ENCODE results near the gene AGXT.

Gene AGXT

DNA sequence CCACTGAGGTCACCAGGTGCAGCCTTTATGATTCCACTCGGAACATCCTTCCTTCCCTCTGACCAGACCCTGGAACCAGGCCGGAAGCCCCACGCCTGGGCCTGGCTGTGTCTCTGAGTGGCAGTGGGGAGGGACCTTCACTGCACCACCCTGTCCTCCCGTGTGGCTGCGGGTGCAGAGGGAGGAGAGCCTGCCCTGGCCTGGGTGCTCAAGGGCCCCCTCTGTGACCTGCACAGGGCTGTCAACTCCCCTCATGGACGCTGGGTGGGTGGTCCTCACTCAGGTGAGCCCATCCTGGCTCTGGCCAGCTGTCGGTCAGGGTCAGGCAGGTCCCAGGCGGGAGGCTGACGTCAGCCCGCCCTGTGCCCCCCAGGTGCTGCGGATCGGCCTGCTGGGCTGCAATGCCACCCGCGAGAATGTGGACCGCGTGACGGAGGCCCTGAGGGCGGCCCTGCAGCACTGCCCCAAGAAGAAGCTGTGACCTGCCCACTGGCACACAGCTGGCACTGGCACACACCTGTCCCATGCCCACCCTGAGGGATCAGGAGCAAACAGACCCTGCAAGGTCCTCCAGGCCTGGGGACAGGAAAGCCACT, 9.8 kb downstream of the AGXT start:
- no peak overlapping the region for H3K27ac ChIP-seq (ENCODE audit: low read length)

DNA sequence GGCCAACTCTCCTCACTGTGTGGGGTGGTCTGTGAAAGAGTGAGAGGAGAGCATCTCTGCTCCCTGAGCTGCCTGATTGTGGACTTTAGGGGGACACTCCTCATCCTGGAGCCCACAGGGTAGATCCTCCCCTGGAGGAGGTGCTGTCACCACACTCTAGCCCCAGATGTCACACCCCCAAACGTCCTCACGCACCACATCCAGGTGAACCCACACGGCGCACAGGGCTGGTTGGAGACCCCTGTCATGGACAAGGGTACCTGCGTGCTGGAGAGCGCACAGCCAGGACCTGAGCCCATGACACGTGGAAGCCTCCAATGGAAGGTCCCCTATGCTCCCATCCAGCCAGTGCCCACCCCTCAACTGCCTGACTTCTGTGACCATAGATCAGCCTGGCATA, 10.5 kb downstream of the AGXT start:
- Histone ChIP-seq H3K4me1 (ENCODE audit: control insufficient read depth, insufficient read depth, low read length) (no peaks in the 10 kb centered on the region), H3K9me3 (ENCODE audit: control insufficient read depth in 2 of 2, low read length in 2 of 2) (no peaks in the 10 kb centered on the region), H3K27ac (ENCODE audit: low read length) (no peak overlapping the region), H3K4me3 (ENCODE audit: low read length in 2 of 2) (no peak overlapping the region), H3K27me3 (ENCODE audit: control insufficient read depth in 1 of 2, insufficient read depth in 2 of 2, low read length in 2 of 2) (no peaks in the 10 kb centered on the region), H3K36me3 (ENCODE audit: control insufficient read depth in 2 of 2, insufficient read depth in 2 of 2, low read length in 2 of 2) (no peaks in the 10 kb centered on the region), H3K9ac (ENCODE audit: low read length in 2 of 2) (no peak overlapping the region)

More for the DNA sequence above, 9.8 kb downstream of the AGXT start:
- H3K4me3 ChIP-seq (ENCODE audit: low read length in 2 of 2): no peak overlapping the region
- no peak overlapping the region for H3K9ac ChIP-seq (ENCODE audit: low read length in 2 of 2)
- H3K4me1 ChIP-seq (ENCODE audit: control insufficient read depth, insufficient read depth, low read length): no peaks in the 10 kb centered on the region
- no peaks in the 10 kb centered on the region for H3K9me3 ChIP-seq (ENCODE audit: control insufficient read depth in 2 of 2, low read length in 2 of 2)
- H3K36me3 ChIP-seq (ENCODE audit: control insufficient read depth in 2 of 2, insufficient read depth in 2 of 2, low read length in 2 of 2): no peaks in the 10 kb centered on the region
- H3K27me3 ChIP-seq (ENCODE audit: control insufficient read depth in 1 of 2, insufficient read depth in 2 of 2, low read length in 2 of 2): no peaks in the 10 kb centered on the region

DNA sequence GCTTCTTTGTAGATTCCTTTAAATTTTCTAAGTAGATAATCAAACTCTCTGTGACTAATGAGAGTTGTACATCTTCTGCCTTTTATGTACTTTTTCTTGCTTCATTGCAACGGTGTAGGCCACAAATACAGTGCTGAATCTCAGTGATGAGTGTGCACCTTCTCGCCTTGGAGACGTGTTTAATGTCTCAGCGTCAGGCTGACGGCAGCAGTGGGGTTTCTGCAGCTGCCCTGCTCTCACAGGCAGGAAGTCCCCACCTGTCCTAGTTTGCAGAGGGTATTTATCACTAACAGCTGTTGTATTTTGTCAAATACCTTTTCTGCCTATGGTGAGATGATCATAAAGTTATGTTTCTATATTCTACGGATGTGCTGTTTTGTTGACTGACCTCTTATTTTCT, 13.3 kb downstream of the AGXT start:
- Histone ChIP-seq H3K27ac (ENCODE audit: low read length) (no peak overlapping the region), H3K9ac (ENCODE audit: low read length in 2 of 2) (no peak overlapping the region), H3K27me3 (ENCODE audit: control insufficient read depth in 1 of 2, insufficient read depth in 2 of 2, low read length in 2 of 2) (no peaks in the 10 kb centered on the region), H3K9me3 (ENCODE audit: control insufficient read depth in 2 of 2, low read length in 2 of 2) (no peaks in the 10 kb centered on the region), H3K4me1 (ENCODE audit: control insufficient read depth, insufficient read depth, low read length) (no peaks in the 10 kb centered on the region), H3K4me3 (ENCODE audit: low read length in 2 of 2) (no peak overlapping the region), H3K36me3 (ENCODE audit: control insufficient read depth in 2 of 2, insufficient read depth in 2 of 2, low read length in 2 of 2) (no peaks in the 10 kb centered on the region)

DNA sequence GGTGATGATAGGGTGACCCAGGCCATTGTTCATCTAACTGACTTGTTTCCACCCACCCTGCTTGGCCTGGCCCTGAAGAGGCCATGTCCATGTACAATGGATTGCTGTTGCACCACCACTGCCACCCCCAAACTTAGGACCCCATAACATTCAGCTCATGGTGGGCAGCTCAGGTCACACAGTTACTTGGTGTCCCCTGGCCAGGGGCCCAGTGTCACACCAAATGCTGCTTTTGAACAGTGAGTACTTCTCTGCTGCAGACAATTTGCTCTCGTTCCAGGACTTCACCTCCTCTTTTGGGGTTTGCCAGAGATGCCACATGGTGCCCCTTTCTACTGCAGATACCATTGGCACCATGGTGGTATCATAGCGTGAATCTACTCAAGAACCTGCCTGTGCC, 15.6 kb downstream of the AGXT start:
- Histone ChIP-seq H3K36me3 (ENCODE audit: control insufficient read depth in 2 of 2, insufficient read depth in 2 of 2, low read length in 2 of 2) (no peaks in the 10 kb centered on the region), H3K9ac (ENCODE audit: low read length in 2 of 2) (no peak overlapping the region), H3K27ac (ENCODE audit: low read length) (no peak overlapping the region), H3K4me3 (ENCODE audit: low read length in 2 of 2) (no peak overlapping the region), H3K9me3 (ENCODE audit: control insufficient read depth in 2 of 2, low read length in 2 of 2) (no peaks in the 10 kb centered on the region), H3K27me3 (ENCODE audit: control insufficient read depth in 1 of 2, insufficient read depth in 2 of 2, low read length in 2 of 2) (no peaks in the 10 kb centered on the region), H3K4me1 (ENCODE audit: control insufficient read depth, insufficient read depth, low read length) (no peaks in the 10 kb centered on the region)

- H3K27me3 ChIP-seq (ENCODE audit: control insufficient read depth in 1 of 2, insufficient read depth in 2 of 2, low read length in 2 of 2): no peaks in the 10 kb centered on the region
- H3K27ac ChIP-seq (ENCODE audit: low read length): no peak overlapping the region
- no peaks in the 10 kb centered on the region for H3K4me1 ChIP-seq (ENCODE audit: control insufficient read depth, insufficient read depth, low read length)
- no peaks in the 10 kb centered on the region for H3K9me3 ChIP-seq (ENCODE audit: control insufficient read depth in 2 of 2, low read length in 2 of 2)
- no peak overlapping the region for H3K4me3 ChIP-seq (ENCODE audit: low read length in 2 of 2)
- H3K36me3 ChIP-seq (ENCODE audit: control insufficient read depth in 2 of 2, insufficient read depth in 2 of 2, low read length in 2 of 2): no peaks in the 10 kb centered on the region
- no peak overlapping the region for H3K9ac ChIP-seq (ENCODE audit: low read length in 2 of 2)
Observed at GRCh38 chr2:240884745-240885144, 16.1 kb downstream of the AGXT start.

DNA sequence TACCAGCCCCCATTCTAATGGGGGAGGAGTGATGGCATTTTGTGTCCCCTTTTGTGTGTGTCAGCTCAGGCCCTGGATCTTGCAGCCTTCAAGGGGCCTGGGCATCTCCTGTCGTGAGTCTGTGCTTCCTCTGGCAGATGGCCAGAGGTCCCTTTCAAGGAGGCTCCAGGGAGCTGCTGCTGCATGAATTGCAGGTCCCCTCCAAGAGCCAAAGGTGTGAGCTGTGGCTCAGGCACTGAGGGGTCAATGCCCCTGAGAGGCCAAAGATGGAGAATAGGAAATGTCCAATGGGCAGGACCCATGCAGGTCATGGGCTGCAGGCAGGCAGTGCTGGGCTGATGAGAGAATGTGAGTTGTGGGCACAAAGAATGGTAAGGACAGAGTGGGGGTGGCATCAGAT, 16.9 kb downstream of the AGXT start:
- Histone ChIP-seq H3K4me3 (ENCODE audit: low read length in 2 of 2) (no peak overlapping the region), H3K4me1 (ENCODE audit: control insufficient read depth, insufficient read depth, low read length) (no peaks in the 10 kb centered on the region), H3K36me3 (ENCODE audit: control insufficient read depth in 2 of 2, insufficient read depth in 2 of 2, low read length in 2 of 2) (no peaks in the 10 kb centered on the region), H3K9ac (ENCODE audit: low read length in 2 of 2) (no peak overlapping the region), H3K9me3 (ENCODE audit: control insufficient read depth in 2 of 2, low read length in 2 of 2) (no peaks in the 10 kb centered on the region), H3K27ac (ENCODE audit: low read length) (no peak overlapping the region), H3K27me3 (ENCODE audit: control insufficient read depth in 1 of 2, insufficient read depth in 2 of 2, low read length in 2 of 2) (no peaks in the 10 kb centered on the region)

GRCh38 chr2:240886023-240886565, 17.5 kb downstream of the AGXT start:
- Histone ChIP-seq H3K36me3 (ENCODE audit: control insufficient read depth in 2 of 2, insufficient read depth in 2 of 2, low read length in 2 of 2) (no peaks in the 10 kb centered on the region), H3K9me3 (ENCODE audit: control insufficient read depth in 2 of 2, low read length in 2 of 2) (no peaks in the 10 kb centered on the region), H3K27ac (ENCODE audit: low read length) (no peak overlapping the region), H3K9ac (ENCODE audit: low read length in 2 of 2) (no peak overlapping the region), H3K4me1 (ENCODE audit: control insufficient read depth, insufficient read depth, low read length) (no peaks in the 10 kb centered on the region), H3K27me3 (ENCODE audit: control insufficient read depth in 1 of 2, insufficient read depth in 2 of 2, low read length in 2 of 2) (no peaks in the 10 kb centered on the region), H3K4me3 (ENCODE audit: low read length in 2 of 2) (no peak overlapping the region)

DNA sequence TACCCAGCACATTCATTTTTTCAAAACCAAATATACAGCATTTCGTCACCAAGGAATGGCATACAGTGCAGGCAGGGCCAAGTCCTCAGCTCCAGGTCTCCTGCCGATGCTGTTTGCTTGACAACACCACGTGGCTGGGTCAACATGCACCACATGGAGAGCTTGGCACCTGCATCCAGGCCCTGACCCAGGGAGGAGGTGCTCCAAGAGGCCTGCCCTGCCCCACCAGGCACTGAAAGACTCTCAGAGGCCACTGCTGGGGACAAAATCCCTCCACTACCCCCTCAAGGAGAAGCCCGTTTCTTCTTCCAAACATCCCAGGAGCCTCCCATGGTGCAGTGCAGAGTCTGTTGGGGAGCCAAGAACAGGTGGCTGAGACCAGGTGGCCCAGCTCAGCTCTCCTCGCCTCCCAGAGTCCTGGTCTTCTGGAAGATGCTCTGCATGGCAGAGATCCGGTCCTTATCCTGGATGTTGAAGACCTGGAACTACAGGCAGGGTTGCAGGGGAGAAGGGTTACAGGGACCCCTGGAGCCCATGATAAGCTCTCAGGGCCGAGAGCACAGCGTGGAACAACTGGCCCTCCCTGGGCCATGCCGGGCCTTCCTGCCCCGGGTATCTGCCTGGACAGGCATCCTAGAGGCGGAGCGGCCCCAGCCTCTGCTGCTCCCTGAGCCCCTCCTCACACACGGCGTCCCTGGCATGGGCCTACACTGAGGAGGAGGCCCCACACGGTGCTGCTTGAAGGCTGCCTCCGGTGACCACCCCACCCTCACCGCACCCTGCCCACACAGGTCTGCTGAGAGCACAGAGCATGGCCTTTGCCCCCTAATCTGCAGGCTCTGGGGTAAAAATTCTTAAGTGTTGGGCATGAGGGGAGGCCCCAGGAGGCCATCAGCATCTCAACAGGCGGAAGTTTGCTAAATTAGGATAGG, 18.3 kb downstream of the AGXT start:
- Histone ChIP-seq H3K36me3 (ENCODE audit: control insufficient read depth in 2 of 2, insufficient read depth in 2 of 2, low read length in 2 of 2) (no peaks in the 10 kb centered on the region), H3K9ac (ENCODE audit: low read length in 2 of 2) (no peak overlapping the region), H3K9me3 (ENCODE audit: control insufficient read depth in 2 of 2, low read length in 2 of 2) (no peaks in the 10 kb centered on the region), H3K27me3 (ENCODE audit: control insufficient read depth in 1 of 2, insufficient read depth in 2 of 2, low read length in 2 of 2) (no peaks in the 10 kb centered on the region), H3K4me1 (ENCODE audit: control insufficient read depth, insufficient read depth, low read length) (no peaks in the 10 kb centered on the region), H3K4me3 (ENCODE audit: low read length in 2 of 2) (no peak overlapping the region), H3K27ac (ENCODE audit: low read length) (no peak overlapping the region)

DNA sequence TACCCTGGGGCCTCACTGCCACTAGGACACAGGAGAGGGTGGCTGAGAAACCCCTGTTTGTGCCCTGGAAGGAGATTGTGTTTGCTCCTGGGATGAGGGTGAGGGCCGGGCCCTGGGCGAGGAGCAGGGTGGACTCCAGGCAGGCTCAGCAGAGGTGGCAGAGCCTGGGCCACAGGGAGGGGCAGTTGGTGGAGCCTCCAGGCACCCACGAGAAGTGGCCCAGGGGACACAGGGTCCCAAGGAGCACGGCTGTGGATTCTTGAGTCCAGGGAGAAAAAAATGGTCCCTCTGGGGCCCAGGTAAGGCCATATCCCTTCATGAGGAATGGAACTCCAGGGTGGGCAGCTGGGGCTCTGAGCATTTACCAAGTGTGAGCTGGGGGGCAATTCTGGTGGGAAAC, 19.0 kb downstream of the AGXT start:
- H3K4me3 ChIP-seq (ENCODE audit: low read length in 2 of 2): no peak overlapping the region
- no peaks in the 10 kb centered on the region for H3K4me1 ChIP-seq (ENCODE audit: control insufficient read depth, insufficient read depth, low read length)

DNA sequence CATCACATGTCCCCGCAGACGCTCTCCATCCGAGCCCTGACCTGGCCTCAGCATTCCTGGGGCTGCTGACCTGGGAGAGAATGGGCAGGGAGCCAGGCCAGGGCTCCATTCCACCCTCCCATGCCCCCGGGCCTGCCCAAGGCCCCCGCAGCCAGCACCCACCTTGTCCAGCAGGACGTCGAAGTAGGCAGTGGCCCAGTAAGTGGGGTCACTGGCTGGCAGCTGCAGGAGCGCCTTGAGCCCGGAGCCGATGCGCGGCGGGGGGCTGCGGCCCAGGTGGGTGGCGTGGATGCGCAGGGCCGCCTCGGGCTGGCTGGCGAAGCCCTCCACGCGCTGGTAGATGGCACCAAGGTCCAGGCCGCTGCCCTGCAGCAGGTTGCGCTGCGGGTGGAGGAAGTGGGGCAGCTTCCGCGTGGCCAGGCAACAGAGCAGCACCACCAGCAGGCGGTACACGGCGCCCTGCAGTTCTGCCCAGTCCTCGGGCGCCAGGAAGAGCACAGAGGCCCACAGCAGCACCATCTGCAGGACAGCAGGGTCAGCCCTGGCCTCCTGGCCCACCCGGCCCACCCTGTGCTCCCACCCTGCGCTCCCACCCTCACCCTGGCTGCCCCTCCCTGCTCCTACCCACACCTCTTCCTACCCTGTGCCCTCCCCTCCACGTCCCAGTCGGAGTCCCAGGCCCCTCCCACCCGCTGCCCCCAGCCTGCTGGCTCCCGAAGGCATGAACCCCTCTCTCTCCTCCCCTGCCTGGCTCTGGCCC, 19.7 kb downstream of the AGXT start:
- Histone ChIP-seq H3K27me3 (ENCODE audit: control insufficient read depth in 1 of 2, insufficient read depth in 2 of 2, low read length in 2 of 2) (no peaks in the 10 kb centered on the region), H3K36me3 (ENCODE audit: control insufficient read depth in 2 of 2, insufficient read depth in 2 of 2, low read length in 2 of 2) (no peaks in the 10 kb centered on the region), H3K4me1 (ENCODE audit: control insufficient read depth, insufficient read depth, low read length) (no peaks in the 10 kb centered on the region), H3K4me3 (ENCODE audit: low read length in 2 of 2) (no peak overlapping the region), H3K9ac (ENCODE audit: low read length in 2 of 2) (no peak overlapping the region), H3K9me3 (ENCODE audit: control insufficient read depth in 2 of 2, low read length in 2 of 2) (no peaks in the 10 kb centered on the region), H3K27ac (ENCODE audit: low read length) (no peak overlapping the region)

More for the DNA sequence above, 19.0 kb downstream of the AGXT start:
- Histone ChIP-seq H3K9ac (ENCODE audit: low read length in 2 of 2) (no peak overlapping the region), H3K36me3 (ENCODE audit: control insufficient read depth in 2 of 2, insufficient read depth in 2 of 2, low read length in 2 of 2) (no peaks in the 10 kb centered on the region), H3K27me3 (ENCODE audit: control insufficient read depth in 1 of 2, insufficient read depth in 2 of 2, low read length in 2 of 2) (no peaks in the 10 kb centered on the region), H3K9me3 (ENCODE audit: control insufficient read depth in 2 of 2, low read length in 2 of 2) (no peaks in the 10 kb centered on the region), H3K27ac (ENCODE audit: low read length) (no peak overlapping the region)
